MCF 10A (cell line): ENCODE data around the gene NATD1. TPM values are rescaled to one million over a fixed set of nuclear protein-coding genes. Genes with fewer than 3 reads are reported as not detected.
A peak's percentile ranks its signal among the peaks of the same experiment; 100 is the strongest.

Experiments used
- BruUV-seq: library from RNA; stranded (reverse); fragments of 400-500 nt; replicated peaks from 2 replicates; lab custom pipeline; 2021; lab: Mats Ljungman, UMichigan
- CTCF ChIA-PET: fragments of 300-600 bp; sonication (Branson Sonifier 250); formaldehyde crosslinking; extraction: SDS; loops from one replicate; lab custom pipeline; 2021; ENCODE audit warnings: antibody characterized with exemption, inconsistent platforms; lab: Yijun Ruan, JAX
- POLR2A ChIA-PET: fragments of 300-600, 350-650 bp; sonication (Branson Sonifier 250); formaldehyde crosslinking; extraction: SDS; loops from one replicate; lab custom pipeline; 2020; ENCODE audit warnings: antibody characterized with exemption, inconsistent platforms; lab: Yijun Ruan, JAX
- DNase-seq: peaks from one replicate; pipeline ENCODE4 v3.0.0-alpha.2; 2018; ENCODE audit not compliant: unreplicated experiment
- H3K27ac Mint-ChIP-seq: one replicate; pipeline ENCODE4 v1.8.0; 2022; ENCODE audit warnings: mild to moderate bottlenecking, low read depth, mixed read lengths; ENCODE audit not compliant: unreplicated experiment
- H3K27me3 Mint-ChIP-seq: one replicate; pipeline ENCODE4 v1.8.0; 2022; ENCODE audit warnings: mixed read lengths; ENCODE audit not compliant: insufficient read depth, unreplicated experiment
- H3K36me3 Mint-ChIP-seq: one replicate; pipeline ENCODE4 v1.8.0; 2022; ENCODE audit warnings: mild to moderate bottlenecking, moderate library complexity, mixed read lengths; ENCODE audit not compliant: insufficient read depth, unreplicated experiment
- H3K4me1 Mint-ChIP-seq: one replicate; pipeline ENCODE4 v1.8.0; 2022; ENCODE audit warnings: mixed read lengths; ENCODE audit not compliant: insufficient read depth, unreplicated experiment
- H3K4me3 Mint-ChIP-seq: one replicate; pipeline ENCODE4 v1.8.0; 2022; ENCODE audit warnings: mild to moderate bottlenecking, moderate library complexity, mixed read lengths; ENCODE audit not compliant: unreplicated experiment
- H3K9me3 Mint-ChIP-seq: one replicate; pipeline ENCODE4 v1.8.0; 2022; ENCODE audit warnings: mixed read lengths; ENCODE audit not compliant: unreplicated experiment
- intact Hi-C: fragments of 100-400 bp; cut with micrococcal nuclease; formaldehyde crosslinking; loops from 2 replicates; pipeline ENCODE4 v1.14.1; 2022
- total RNA-seq: library from RNA; stranded (reverse); gene quantifications from 2 replicates; pipeline ENCODE4 v1.2.3, GENCODE V29; 2022
- TF ChIP-seq, protein P1 (sequence below): fragments of 200-600 bp; IDR thresholded peaks from one replicate; pipeline ENCODE4 v1.8.0; 2022; ENCODE audit warnings: antibody characterized with exemption, mild to moderate bottlenecking; ENCODE audit not compliant: unreplicated experiment

Gene NATD1
- total RNA-seq, 1 experiment from 2014 or later = 2.3 TPM

- ChIA-PET POLR2A (no interaction called here), CTCF (interaction anchor here (1.1 kb wide), 1 partner anchor 9 kb away, joined by 3 read pairs; no protein-coding TSS in a partner anchor)
- no peak for DNase-seq
- H3K27ac Mint-ChIP-seq = peak overlapping the region; percentile 54
- no peaks in the 10 kb centered on the region for H3K27me3 Mint-ChIP-seq
- no TSS peak for BruUV-seq
- H3K4me1 Mint-ChIP-seq = peaks cover 6% of the 10 kb centered on the region
- intact Hi-C loops = no loop called here
- H3K36me3 Mint-ChIP-seq = peaks cover 53% of the 10 kb centered on the region
- no peak overlapping the region for H3K4me3 Mint-ChIP-seq
- TF ChIP-seq, protein P1, sequence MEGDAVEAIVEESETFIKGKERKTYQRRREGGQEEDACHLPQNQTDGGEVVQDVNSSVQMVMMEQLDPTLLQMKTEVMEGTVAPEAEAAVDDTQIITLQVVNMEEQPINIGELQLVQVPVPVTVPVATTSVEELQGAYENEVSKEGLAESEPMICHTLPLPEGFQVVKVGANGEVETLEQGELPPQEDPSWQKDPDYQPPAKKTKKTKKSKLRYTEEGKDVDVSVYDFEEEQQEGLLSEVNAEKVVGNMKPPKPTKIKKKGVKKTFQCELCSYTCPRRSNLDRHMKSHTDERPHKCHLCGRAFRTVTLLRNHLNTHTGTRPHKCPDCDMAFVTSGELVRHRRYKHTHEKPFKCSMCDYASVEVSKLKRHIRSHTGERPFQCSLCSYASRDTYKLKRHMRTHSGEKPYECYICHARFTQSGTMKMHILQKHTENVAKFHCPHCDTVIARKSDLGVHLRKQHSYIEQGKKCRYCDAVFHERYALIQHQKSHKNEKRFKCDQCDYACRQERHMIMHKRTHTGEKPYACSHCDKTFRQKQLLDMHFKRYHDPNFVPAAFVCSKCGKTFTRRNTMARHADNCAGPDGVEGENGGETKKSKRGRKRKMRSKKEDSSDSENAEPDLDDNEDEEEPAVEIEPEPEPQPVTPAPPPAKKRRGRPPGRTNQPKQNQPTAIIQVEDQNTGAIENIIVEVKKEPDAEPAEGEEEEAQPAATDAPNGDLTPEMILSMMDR = no peak
- H3K9me3 Mint-ChIP-seq = no peaks in the 10 kb centered on the region
Measured at GRCh38 chr17:21295036-21295952, 42.1 kb upstream of the NATD1 start.

DNA sequence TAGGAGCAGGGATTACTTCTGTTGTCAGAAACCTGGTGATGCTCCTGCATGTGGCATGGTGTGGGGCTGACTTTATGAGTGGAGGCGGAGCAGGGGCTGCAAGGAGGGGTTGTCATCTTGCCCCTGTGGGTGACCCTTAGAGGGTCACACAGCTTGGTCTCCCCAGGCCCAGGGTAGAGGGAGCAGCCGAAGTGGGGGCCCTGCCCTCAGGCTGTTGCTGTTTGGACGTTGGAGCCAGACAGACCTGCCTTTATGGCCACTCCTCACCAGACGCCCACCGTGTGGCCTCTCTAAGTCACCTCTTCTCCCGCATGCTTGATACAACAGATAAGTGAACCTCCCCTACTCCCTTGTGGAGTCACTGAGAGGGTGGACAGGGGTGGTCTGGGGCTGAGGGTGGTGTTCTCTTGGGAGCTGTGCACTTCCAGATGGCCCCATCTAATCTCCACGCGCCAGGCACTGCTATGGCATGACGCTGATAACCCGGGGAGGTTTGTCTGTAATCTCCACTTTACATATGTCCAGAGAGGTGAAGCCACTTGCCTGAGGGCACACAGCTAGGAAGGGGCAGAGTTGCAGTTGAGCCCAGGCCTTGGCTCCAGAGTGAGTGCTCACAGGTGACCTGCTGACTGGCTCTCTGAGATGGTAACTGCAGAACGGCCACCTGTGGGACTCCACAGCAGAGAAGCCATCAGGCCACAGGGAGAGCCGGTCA is 41.3 kb upstream of the NATD1 start:
- BruUV-seq = no TSS peak
- TF ChIP-seq, protein P1 = no peak
- DNase-seq = no peak
- ChIA-PET CTCF (no interaction called here), POLR2A (no interaction called here)
- Mint-ChIP-seq H3K9me3 (no peaks in the 10 kb centered on the region), H3K4me1 (peaks cover 6% of the 10 kb centered on the region), H3K27ac (peak overlapping the region; percentile 54), H3K4me3 (no peak overlapping the region), H3K27me3 (no peaks in the 10 kb centered on the region), H3K36me3 (peaks cover 45% of the 10 kb centered on the region)
- intact Hi-C loops = no loop called here

DNA sequence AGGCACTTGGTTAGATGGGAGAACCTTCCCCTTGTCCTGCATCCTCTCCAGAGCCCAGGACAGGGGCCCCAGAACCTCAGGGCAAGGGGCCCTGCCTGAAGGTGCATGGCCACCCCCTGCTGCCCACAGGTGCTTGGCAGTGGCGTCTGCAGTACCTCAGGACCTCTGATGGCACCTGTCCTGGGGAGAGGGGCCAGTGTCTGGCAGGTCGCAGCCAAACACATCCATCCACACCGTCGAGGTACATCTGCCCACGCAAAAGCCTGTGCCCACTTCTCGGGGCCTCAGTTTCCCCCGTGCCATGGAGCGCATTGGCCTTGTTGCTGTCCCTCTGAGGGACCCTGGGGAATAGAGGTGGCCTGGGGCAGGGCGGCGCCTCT is 40.6 kb upstream of the NATD1 start:
- intact Hi-C loops = no loop called here
- POLR2A ChIA-PET = no interaction called here
- H3K36me3 Mint-ChIP-seq = peaks cover 40% of the 10 kb centered on the region
- H3K27me3 Mint-ChIP-seq = no peaks in the 10 kb centered on the region
- no peaks in the 10 kb centered on the region for H3K9me3 Mint-ChIP-seq
- CTCF ChIA-PET = no interaction called here
- H3K4me3 Mint-ChIP-seq = no peak overlapping the region
- no peak overlapping the region for H3K27ac Mint-ChIP-seq
- BruUV-seq = no TSS peak
- peaks cover 6% of the 10 kb centered on the region for H3K4me1 Mint-ChIP-seq
- no peak for DNase-seq
- TF ChIP-seq, protein P1 = no peak
